K562 (cell line): ENCODE results near the gene TCP10L.

Experiments
- ASH1L ChIP-seq: fragments of 450-650 bp; IDR thresholded peaks from 2 replicates; pipeline ENCODE4 v1.6.1; 2018; ENCODE audit warnings: borderline replicate concordance, mild to moderate bottlenecking, low read depth; ENCODE audit not compliant: partially characterized antibody
- ZNF76 ChIP-seq: fragments of 250-450 bp; sonication (Bioruptor Pico); IDR thresholded peaks from 2 replicates; pipeline ENCODE4 v1.4.0; 2020; ENCODE audit warnings: mild to moderate bottlenecking, moderate library complexity, borderline replicate concordance

- TF ChIP-seq ZNF76 (CRISPR knock-in tag), result no peak
- TF ChIP-seq ASH1L, result no peak
Measured at GRCh38 chr21:32585970-32586369, 647 bp upstream of the TCP10L start.
